Aorta (tissue), 5 donors: ENCODE data around the gene GOLGA7B. TPM values are rescaled to one million over a fixed set of nuclear protein-coding genes. Genes with fewer than 3 reads are reported as not detected.

Source experiments
- ATAC-seq: fragments of 200-7000 bp; cut with Tn5 transposase; one replicate; pipeline ENCODE4 v1.9.1; 2022; ENCODE audit warnings: moderate library complexity; ENCODE audit not compliant: low FRiP score
- DNase-seq, 2 donors: peaks; one replicate each; pipeline ENCODE4 v3.0.0-alpha.2; 2020
- H3K27ac ChIP-seq, 2 donors: one replicate each; pipeline ENCODE4 v1.5.1; 2013; ENCODE audit warnings: low read length in 2 of 2, mild to moderate bottlenecking in 2 of 2, moderate library complexity in 2 of 2, control low read depth in 1 of 2, inconsistent platforms in 1 of 2, low read depth in 1 of 2
- H3K27me3 ChIP-seq, 2 donors: one replicate each; pipeline ENCODE4 v1.6.1; 2013; ENCODE audit warnings: control low read depth in 1 of 2, low read length in 1 of 2, mild to moderate bottlenecking in 1 of 2, moderate library complexity in 1 of 2; ENCODE audit not compliant: insufficient read depth in 2 of 2, control insufficient read depth in 1 of 2
- H3K36me3 ChIP-seq, 2 donors: one replicate each; pipeline ENCODE4 v1.6.1; 2013; ENCODE audit warnings: control low read depth in 1 of 2, low read length in 1 of 2, mild to moderate bottlenecking in 1 of 2; ENCODE audit not compliant: insufficient read depth in 2 of 2, control insufficient read depth in 1 of 2
- H3K4me1 ChIP-seq, 2 donors: one replicate each; pipeline ENCODE4 v1.6.1; 2013; ENCODE audit warnings: low read length in 2 of 2, control low read depth in 1 of 2, mild to moderate bottlenecking in 1 of 2, moderate library complexity in 1 of 2; ENCODE audit not compliant: insufficient read depth in 2 of 2, control insufficient read depth in 1 of 2
- H3K4me3 ChIP-seq, 2 donors: one replicate each; pipeline ENCODE4 v1.5.1; 2013; ENCODE audit warnings: low read length in 2 of 2, control low read depth in 1 of 2, mild to moderate bottlenecking in 1 of 2
- H3K9me3 ChIP-seq: one replicate; pipeline ENCODE4 v1.6.1; 2013; ENCODE audit warnings: mild to moderate bottlenecking, low read length; ENCODE audit not compliant: control insufficient read depth
- WGBS, 2 donors: extraction: QIAGEN DNeasy Blood & Tissue Kit; methylation state at CpG; one replicate each; pipeline ENCODE4 v1.1.7; 2013; 5-methylcytosine and 5-hydroxymethylcytosine counted together
- intact Hi-C, 2 donors: fragments of 100-400 bp; cut with DNase I; formaldehyde crosslinking; loops; one replicate each; pipeline versions ENCODE4 v1.14.2 to v1.15.0; 2022
- polyA plus RNA-seq, 2 donors: library from polyadenylated mRNA; stranded (reverse); fragments of 200-250 nt; gene quantifications; one replicate each; pipeline ENCODE4 v1.2.3, GENCODE V29; 2013
- total RNA-seq, 2 donors: library from RNA; stranded (reverse); fragmentation: NEBNext Ultra II Directional; extraction: Animal tissue kit (Norgen Biotek cat#: 25700); gene quantifications; one replicate each; pipeline ENCODE4 v1.2.1, GENCODE V29; 2021
- donor health status: healthy with polysubstance abuse.
- donor health status: Bipolar disorder and iron deficiency.
- donor health status: DM: no; HTN: no; CAD: no.
- donor health status: DM: no; HTN: no; CAD: no.
- donor health status: DM: yes; HTN: yes; CAD: no.

Gene GOLGA7B
- total and polyA plus RNA-seq, 4 donors = 0.13 to 0.45 (median 0.38) TPM

DNA sequence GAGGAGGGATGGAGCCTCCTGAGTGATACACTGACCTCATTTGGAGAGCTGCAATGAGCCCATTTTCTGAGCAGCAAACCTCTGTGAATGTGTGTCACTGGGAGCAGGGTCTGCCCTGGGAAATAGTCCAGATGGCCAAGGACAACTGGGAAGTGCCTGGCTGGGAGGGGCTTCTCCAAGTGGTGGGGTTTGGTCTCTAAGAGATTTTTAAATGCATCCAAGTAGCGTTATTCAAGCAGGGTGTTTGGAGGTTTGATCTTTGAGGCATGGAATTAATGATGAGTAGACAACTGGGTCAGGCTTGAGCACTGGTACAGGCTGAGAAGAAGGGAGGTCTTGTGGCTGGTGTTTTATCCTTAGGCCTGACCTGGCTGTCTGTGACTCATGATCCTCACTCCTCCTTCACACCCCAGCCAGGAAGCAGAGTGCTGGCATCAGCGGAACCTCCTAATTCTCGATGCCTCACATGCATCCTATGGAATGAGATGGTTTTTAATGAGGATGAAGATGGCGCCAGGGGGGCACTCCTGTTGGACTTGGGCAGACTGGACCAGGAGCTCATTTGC, 3.3 kb downstream of the GOLGA7B start:
- H3K9me3 ChIP-seq = no peaks in the 10 kb centered on the region
- H3K27ac ChIP-seq = no peak overlapping the region
- intact Hi-C loops = loop anchor here in 1 of 2 donors (5.0 kb wide), 1 partner anchor 51 kb away; no protein-coding TSS in a partner anchor
- no peak overlapping the region for H3K4me3 ChIP-seq
- WGBS, 2 donors = 82 to 86% methylated on average over 4 of the region's 4 CpGs
- H3K4me1 ChIP-seq = no peaks in the 10 kb centered on the region
- H3K36me3 ChIP-seq = no peaks in the 10 kb centered on the region
- H3K27me3 ChIP-seq = no peaks in the 10 kb centered on the region
- ATAC-seq (no peak), DNase-seq (no peak)

DNA sequence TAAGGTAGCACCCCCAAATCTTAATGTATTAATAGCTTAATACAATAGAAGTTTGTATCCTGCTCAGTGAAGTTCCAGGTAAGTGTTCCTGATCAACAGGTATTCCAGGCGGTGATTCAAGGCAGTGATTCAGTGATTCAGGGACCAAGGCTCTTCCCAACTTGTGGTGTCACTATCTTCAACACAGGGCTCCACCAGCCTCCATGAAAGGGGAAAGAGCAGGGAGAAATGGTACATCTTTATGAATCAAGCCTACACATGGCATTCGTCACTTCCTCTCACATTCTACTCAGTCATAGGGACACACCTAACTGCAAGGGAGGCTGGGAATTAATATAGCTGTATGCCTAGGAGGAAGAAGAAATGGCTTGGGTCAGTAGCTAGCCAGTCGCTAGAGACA, 5.1 kb downstream of the GOLGA7B start:
- Histone ChIP-seq H3K4me3 (no peak overlapping the region), H3K27me3 (no peaks in the 10 kb centered on the region), H3K27ac (no peak overlapping the region), H3K4me1 (no peaks in the 10 kb centered on the region), H3K36me3 (no peaks in the 10 kb centered on the region), H3K9me3 (no peaks in the 10 kb centered on the region)
- ATAC-seq (no peak), DNase-seq (no peak)
- 85 to 86% methylated on average over 3 of the region's 3 CpGs for WGBS, 2 donors
- intact Hi-C loops = loop anchor here in 1 of 2 donors (5.0 kb wide), 1 partner anchor 52 kb away; no protein-coding TSS in a partner anchor

DNA sequence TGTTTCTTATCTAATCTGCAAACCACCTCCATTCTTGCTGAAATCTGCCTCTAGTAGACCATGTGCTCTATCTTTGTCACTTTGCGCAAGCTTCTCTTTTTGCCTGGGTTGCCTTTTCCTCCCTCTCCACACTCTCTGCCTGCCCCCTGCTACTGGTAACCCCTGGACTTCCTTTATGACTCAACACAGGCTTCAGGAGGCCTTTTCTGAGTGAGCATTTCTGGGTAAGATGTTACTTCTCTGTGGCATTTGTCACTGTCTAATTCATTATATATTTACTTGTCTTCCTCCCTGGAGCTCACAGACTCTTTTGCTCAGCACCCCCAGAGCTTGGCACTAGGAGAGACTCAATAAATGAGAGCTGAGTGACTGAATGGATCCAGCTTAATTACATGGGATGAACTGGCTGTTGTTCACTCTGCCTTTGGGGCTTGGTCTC, 8.4 kb downstream of the GOLGA7B start:
- H3K27ac ChIP-seq = no peak overlapping the region
- no peak for DNase-seq
- whole genome bisulfite sequencing, 2 donors = 85 to 88% methylated on average over 1 of the region's 1 CpG
- H3K4me1 ChIP-seq = no peaks in the 10 kb centered on the region
- no peaks in the 10 kb centered on the region for H3K9me3 ChIP-seq
- intact Hi-C loops = no loop called here
- no peak overlapping the region for H3K4me3 ChIP-seq
- H3K36me3 ChIP-seq = no peaks in the 10 kb centered on the region
- H3K27me3 ChIP-seq = no peaks in the 10 kb centered on the region
- ATAC-seq = no peak

DNA sequence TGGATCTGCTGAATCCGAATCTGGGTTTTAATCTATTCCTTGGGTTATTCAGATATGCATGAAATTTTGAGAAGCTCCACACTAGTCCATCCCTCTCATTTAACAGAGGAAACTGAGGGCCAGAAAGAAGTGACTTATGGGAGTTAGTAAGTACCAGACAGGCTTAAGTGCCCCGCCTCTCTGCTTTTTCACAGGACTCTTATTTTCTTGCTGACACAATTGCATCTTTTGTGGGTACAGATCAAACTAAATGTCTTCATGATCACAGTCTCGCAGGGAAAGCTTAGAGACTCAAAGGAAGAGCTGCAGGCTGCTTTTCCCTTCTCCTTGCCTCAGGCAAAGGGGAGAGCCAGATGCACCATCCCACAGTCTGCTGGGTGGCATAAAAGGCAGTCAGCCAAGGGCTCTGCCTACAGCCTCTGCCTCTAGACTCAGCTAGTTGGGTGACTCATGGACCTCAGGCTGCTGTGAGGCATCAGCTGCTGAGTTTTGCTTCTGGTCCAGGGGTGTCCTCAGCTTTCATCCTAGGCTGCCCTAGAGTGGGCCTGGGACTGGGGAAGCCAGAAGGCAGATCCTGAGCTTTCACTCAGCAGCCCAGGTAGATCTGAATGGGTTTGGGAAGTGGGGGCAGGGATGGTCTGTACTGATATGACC, 11.6 kb downstream of the GOLGA7B start:
- Histone ChIP-seq H3K4me3 (no peak overlapping the region), H3K9me3 (no peaks in the 10 kb centered on the region), H3K4me1 (no peaks in the 10 kb centered on the region), H3K27ac (no peak overlapping the region), H3K27me3 (no peaks in the 10 kb centered on the region), H3K36me3 (no peaks in the 10 kb centered on the region)
- DNase-seq (no peak), ATAC-seq (no peak)
- 65 to 68% methylated on average over 3 of the region's 3 CpGs for WGBS, 2 donors
- intact Hi-C loops = no loop called here

DNA sequence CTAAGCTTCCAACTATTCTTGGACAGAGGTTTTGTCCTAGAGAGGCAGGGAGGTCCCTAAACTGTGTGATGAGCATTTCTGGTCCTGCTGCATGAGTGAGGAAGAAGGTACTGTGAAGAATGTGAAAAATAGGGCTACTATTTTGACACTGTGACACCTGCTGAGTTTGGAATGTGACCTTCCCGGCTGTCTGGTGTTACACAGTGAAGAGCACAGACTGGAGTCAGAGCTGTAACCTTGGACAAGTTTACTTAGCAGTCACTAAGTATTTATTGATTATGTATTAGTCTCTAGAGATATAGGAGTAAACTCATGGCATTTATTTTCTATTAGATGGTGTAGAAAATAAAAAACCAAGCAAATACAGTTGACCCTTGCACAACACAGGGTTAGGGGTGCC, 12.3 kb downstream of the GOLGA7B start:
- Histone ChIP-seq H3K27ac (no peak overlapping the region), H3K27me3 (no peaks in the 10 kb centered on the region), H3K4me1 (no peaks in the 10 kb centered on the region), H3K4me3 (no peak overlapping the region), H3K36me3 (no peaks in the 10 kb centered on the region), H3K9me3 (no peaks in the 10 kb centered on the region)
- DNase-seq = no peak
- no peak for ATAC-seq
- intact Hi-C loops = no loop called here
- 14 to 23% methylated on average over 1 of the region's 1 CpG for WGBS, 2 donors

DNA sequence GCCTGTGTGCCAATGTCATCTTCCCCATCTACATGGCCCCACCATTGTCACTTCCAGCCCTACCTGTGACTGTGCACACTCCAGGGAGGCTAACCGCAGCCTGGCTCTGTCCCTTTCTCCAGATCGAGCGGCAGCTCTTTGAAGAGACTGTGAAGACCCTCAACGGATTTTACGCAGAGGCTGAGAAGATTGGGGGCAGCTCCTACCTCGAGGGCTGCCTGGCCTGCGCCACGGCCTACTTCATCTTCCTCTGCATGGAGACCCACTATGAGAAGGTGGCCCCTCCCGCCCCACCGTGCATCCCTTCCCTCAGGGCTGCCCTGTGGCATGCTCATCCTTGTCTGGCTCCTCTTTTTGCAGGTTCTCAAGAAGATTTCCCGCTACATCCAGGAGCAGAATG, 14.2 kb downstream of the GOLGA7B start:
- H3K27me3 ChIP-seq = no peaks in the 10 kb centered on the region
- no peak for DNase-seq
- no peaks in the 10 kb centered on the region for H3K36me3 ChIP-seq
- H3K4me3 ChIP-seq = no peak overlapping the region
- no peaks in the 10 kb centered on the region for H3K9me3 ChIP-seq
- 89 to 93% methylated on average over 11 of the region's 11 CpGs for WGBS, 2 donors
- intact Hi-C loops = no loop called here
- no peak for ATAC-seq
- H3K4me1 ChIP-seq = no peaks in the 10 kb centered on the region
- H3K27ac ChIP-seq = no peak overlapping the region

DNA sequence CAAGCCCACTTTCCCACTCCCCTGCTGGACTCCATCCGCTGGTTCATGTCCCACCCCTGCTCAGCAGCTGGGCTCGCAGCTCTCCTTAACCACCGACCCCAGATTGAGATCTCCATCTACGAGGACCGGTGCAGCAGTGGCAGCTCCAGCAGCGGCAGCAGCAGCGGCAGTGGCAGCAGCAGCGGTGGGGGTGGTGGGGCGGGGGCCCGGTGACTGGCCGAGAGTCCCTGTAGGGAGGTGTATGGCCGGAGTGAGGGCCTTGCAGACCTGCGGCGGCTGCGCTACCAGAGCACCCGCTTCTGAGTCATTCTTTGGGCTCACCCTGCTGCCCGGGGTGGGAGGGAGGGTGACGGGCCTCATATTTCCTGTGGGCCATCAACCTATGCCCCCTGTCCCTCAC, 15.8 kb downstream of the GOLGA7B start:
- Histone ChIP-seq H3K4me1 (no peaks in the 10 kb centered on the region), H3K36me3 (no peaks in the 10 kb centered on the region), H3K27me3 (no peaks in the 10 kb centered on the region), H3K4me3 (no peak overlapping the region), H3K27ac (no peak overlapping the region), H3K9me3 (no peaks in the 10 kb centered on the region)
- ATAC-seq = no peak
- DNase-seq = no peak
- intact Hi-C loops = no loop called here
- 62 to 70% methylated on average over 15 to 18 of the region's 18 CpGs for WGBS, 2 donors

DNA sequence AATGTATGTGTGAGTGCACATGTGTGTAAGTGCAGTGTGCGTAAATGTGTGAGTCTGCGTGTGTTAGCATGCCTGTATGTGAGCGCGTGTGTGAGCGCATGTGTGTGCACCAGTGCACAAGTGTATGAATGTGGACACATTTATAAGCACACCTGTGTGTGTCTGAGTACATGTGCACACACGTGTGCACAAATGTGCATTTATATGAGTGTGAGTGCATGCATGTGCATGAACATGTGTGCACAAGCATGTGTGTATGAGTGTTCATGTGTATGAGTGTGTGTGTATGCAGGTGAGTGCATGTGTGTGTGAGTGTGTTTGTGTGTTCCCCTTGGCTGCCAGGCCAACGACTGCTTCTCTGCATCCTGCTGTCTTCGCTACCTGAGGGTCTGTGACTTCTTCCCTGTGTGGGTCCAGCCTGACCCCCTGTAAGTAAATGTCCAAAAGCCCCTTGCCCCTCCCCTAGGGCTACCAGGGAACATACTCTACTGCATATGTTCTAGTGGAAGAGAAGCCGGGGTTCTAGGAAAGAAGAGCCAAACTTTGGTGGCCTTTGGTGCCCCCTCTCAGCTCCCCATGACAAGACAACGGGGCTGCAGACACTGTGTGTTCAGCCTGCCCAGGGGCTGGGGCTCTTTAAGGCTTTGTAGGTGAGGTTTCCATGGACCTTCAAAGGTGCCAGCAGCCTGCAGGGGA, 17.0 kb downstream of the GOLGA7B start:
- Histone ChIP-seq H3K27ac (no peak overlapping the region), H3K36me3 (no peaks in the 10 kb centered on the region), H3K4me3 (no peak overlapping the region), H3K9me3 (no peaks in the 10 kb centered on the region), H3K4me1 (no peaks in the 10 kb centered on the region), H3K27me3 (no peaks in the 10 kb centered on the region)
- DNase-seq (no peak), ATAC-seq (no peak)
- intact Hi-C loops = no loop called here
- 95 to 96% methylated on average over 10 of the region's 10 CpGs for WGBS, 2 donors
